Activated CD4-positive, alpha-beta T cell treated with anti-CD3 and anti-CD28 coated beads for 24 hours (primary cell): Measurements from ENCODE around the gene PITPNB.

Source experiments
- DNase-seq, 2 donors: peaks; one replicate each; pipeline ENCODE4 v3.0.0-alpha.2; 2020; ENCODE audit warnings: low read depth in 2 of 2

The PITPNB gene

DNA sequence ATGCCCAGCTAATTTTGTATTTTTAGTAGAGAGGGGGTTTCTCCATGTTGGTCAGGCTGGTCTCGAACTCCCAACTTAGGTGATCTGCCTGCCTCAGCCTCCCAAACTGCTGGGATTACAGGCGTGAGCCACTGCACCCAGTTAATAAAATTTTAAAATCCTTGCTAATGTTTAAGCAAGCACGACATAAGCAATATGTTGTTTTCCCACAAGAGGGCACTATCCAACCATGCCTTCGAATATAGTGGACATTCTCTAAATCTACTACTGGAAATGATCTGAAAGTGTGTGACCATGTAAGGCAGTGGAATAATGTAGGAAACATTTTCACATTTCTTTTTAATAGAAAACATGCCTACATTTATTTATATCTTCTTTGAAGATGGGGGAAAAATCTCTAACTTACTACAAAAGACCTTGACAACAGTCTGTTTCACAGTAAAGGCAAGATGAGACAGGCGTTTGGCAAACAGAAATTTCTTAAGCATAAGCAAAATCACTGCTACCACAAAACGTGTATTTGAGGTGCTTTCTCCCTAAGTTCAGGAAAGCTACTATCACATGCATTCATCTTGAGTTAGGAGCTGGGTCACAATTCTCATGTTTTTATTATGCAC, 38.2 kb downstream of the PITPNB start:
- no peak for DNase-seq

DNA sequence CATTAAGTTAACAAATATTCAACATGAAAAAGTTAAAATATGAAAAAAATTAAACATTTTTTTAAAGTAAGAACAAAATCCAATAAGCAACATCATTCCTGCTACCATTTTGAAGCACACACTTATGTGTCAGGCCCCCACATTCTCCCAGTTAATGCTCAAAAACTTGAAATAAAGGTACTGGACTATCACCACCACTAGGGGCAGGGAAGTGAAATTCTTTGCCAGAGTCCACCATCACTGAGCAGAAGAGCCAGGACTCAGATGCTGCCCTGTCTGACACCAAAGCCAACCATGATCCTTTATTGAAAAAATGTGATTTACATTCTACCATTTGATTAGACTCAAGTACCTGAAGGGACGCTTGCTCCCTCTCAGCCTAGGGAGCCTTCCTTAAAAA, 39.1 kb downstream of the PITPNB start:
- no peak for DNase-seq

DNA sequence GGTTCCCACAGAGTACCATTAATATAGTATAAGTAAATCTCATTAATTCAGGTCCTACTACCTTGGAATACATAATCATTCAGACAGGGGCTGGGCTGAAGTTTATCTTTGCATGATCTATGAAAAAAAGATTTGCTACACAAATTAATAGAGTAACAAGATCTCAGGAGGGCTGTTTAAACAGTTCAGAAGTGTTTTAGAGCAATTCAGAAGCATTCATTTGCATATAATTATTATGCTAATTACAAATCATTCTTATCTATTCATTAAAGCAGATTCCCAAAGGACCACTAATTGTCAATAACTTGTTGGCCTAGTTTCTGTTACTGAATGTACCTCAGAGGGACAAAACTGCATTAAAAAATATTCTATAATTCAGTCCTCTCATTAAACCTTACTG, 40.5 kb downstream of the PITPNB start:
- no peak for DNase-seq

DNA sequence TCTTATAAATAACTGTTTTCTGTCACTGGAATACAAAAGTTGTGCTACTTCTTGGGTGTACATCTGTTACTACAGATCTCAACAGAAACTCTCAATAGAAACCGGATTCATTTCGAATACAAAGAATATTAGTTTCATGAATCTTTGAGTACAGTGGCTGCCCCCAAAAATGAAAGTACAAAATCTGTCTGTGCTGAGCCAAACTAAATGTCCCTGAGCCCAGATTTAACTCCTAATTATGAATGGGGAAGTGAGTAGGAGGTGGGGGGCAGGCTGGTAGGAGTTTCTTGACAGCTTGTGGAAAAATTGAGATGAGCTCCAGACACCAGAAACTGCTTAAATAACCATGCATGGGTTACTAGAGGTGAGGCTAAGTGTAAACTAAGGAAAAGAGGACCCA, 41.6 kb downstream of the PITPNB start:
- no peak for DNase-seq

DNA sequence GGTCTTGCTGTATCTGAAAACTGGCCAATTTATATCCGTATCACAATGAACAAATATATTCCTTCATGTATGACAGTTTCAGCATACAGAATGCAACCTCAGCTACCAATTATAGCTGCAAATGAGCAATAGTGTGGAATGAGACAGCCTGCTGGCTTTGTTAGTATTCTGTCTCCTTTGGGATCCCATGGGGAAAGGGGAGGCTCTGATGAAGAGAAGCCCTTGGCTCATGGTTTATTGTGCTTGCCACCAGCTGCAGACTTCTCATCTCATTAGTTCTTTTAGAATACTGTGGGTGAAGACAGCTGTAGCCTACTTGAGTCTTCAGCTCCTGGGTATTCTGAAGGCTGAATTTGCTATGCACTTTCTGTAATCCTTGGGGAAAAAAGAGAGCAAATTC, 42.4 kb downstream of the PITPNB start:
- DNase-seq, result no peak

DNA sequence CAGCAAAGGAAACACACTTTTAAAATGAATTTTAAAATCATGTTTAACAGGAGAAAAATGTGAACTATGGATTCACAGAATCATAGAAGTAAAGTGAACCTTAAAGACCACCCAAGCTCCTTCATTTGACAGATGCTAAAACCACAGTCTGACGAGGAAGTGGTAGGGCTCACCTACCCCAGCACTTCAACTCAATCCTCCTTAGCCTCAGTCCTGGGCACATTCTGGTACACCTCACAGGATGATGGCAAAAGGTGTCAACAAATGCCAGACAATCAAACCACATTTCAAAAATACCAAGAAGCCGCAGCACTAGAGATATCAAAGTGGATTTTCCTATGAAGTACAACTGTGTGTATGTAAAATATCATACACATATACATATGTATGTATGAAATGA, 43.1 kb downstream of the PITPNB start:
- no peak for DNase-seq

DNA sequence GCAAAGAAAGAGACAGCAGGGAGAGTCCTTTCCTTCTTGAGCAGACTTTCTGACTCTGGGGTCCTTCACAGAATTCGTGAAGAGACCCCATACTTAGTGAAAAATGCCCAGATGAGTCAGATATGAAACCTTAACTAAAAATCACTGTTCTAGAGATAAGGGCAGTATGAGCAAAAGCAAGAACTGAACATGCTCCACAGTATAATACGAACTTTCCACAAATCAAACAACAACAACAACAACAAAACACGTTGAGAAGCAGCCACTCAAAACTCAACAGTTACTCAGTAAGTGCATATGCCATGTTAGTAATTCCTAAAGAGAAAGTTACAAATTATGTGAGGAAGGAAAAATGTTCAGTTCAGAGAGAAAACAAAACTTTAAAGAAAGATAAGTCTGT, 44.3 kb downstream of the PITPNB start:
- no peak for DNase-seq

DNA sequence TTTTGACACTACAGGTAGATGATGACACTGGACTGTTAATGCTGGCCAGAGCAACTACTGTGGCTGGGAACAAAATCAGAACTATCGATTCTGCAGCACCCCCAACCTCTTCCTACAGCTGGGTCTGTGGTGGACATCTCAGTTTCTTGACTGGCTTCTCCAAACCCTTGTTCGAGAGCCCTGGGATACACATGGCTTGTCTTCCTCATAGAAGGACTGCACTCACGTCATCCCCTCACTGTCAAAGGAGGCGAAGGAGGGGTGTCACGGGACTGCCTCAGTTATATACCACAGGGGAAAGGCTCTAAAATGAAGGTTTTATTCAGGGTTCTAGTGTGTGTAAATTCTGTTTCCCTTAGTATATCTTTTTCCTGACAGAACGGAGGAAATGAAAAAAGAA, 44.9 kb downstream of the PITPNB start:
- no peak for DNase-seq

DNA sequence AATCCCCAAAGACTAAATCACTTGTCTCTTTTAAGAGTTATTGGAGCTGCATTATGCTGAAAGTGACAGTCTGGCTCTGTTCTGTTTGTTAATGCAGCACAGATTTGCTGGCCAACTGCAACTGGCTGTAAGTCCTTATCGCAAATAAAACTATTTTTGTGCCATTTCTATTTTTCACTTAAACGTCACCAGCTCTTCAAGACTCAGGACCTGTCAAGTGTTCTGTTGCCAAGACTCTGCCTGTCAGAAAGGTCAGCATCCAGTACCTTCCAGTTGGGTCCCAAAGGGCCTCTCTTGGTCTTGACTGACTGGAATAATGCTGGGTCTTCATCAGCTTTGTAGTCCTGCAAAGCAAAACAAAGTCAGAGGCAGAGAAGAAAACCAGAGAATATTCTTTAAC, 45.6 kb downstream of the PITPNB start:
- DNase-seq, result no peak

DNA sequence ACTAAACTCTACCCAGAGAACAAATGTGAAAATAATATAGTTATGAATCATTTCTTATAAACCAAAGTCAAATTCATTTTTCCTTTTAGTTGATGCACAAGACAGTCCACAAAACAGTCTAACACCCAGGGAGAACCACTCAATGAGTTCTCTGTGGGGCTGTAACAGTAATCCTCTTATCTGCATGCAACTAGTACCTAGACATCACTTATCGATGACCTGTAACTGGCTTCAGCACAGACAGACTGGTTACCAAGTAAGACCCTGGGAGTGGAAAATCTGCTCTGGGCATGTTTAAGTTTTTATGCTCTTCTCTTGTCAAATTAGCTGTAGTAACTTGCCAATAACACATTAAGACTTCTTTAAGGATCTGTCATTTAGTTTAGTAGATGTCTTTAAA, 46.6 kb downstream of the PITPNB start:
- no peak for DNase-seq

DNA sequence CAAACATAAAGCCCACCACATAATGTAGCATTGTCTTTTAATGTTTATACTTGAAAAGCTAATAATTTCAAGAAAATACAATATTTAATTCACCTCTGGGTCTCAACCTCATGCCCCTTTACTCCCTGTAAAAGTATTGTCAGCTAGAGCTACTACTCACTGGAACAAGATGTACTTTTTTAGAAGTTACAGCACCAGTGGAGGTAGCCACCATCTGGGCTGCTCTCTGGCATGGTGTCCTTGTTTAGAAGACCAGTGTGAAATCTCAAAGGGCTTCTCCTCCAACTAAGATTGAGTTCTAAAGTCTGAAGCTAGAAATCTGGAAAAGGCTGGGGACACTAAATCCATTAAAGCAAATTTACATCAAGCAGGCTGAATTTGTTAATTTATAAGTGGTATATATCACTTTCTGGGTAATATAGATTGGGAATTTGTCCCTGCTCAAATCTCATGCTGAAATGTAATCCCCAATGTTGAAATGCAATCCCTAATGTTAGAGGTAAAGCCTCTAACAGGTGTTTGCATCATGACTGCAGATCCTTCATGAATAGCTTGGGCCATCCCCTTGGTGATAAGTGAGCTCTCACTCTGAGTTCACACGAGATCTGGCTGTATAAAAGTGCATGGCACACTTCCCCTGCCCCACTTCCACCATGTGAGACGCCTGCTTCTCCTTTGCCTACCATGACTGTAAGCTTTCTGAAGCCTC, 47.6 kb downstream of the PITPNB start:
- DNase-seq, result no peak

DNA sequence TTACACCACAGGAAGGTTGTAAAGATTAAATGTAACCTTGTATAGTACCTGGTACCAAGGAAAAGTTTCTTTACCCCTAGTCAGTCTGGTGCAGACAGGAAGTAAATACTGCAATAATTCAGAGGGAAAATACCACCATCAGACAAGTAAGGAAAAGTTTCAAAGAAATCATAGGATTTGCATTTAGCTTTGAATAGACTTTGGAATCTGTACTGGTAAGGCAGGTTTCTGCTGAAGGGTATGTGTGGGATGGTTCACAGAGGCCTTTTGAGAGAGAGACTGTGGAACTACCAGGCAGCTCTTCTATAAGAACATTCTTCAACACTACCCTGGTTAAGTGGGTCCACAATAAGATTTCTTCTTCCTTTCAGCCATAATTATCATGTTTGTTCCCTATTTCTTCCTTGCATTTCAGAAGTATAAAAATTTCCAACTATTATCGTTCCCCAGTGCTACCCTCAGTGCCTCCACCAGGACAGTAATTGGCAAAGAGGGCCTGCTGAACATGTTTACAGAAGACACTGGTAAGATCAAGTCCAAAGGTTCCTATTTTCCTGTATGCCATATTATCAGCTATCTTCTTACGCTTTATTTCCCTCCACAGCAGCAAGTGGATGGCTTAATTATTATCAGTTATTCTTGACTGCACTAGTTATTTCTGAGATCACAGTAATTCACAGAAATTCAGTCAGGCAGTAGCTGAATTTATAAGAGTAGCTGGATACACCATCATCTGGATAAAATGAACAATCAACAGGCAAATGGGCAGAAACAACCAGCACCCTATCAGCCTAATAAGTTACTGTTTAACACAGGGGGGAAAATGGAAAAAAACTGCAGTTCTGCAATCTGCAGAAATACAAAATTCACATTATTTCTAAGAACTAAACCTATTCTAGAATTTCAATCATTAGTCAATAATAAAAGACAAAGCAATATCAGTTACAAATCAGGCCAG, 48.5 kb downstream of the PITPNB start:
- no peak for DNase-seq

DNA sequence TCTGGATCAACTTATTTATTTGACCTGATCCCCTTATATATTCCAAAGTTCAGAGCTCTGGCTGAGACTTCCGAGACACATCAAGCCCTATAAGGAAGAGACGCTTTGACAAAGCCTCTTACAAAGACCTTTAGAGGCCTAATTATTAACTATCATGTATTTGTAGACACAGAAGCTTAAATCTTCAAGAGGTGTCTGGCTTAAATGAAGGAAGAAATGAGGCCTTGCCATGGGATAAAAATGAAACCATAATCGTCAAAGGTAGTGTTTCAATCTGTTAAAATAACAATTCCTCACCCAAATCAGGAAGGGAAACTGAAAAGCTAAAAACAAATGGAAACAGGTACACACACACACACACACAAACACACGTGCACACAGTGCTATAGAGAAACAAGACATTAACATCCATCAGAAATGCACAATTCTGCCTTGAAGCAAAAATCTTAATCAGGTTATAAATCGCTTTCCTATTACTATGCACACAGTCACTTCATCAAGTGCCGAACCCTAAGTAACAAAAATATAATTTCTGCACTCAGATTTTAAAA, 50.2 kb downstream of the PITPNB start:
- no peak for DNase-seq

DNA sequence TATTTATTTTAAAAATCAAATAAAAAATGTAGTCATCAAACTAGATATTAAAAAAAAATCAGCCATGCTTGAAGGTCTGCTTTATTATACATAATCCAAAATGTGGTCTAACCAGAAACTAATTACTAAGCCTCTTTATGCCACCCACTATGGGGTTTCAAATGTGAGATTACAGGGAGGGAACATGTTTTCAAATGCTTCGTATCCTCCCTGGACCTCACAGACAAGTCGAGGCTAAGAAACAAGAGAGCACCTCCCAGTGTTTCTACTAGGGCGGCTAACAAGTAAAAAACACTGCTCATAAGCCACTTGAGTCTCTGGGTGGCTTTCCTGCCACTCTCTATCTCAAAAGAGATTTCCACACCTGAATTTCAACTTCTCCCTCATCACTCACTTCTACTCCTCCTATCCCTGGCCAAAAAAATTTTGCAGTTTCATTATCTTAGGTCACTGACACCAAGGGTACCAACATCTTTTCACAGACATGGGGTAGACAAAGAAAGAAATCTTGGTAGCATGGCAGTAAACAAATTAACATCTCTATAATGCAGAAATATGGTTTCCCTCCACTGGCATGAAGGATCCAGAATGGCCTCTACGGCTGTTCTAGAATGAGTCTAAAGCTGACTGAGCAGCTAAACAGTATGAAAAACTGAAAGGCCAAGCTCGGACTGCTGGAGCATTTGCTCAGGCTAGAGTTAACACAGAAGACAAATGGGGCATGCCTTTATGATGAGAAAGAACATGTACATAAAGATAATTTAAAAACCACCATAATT, 50.9 kb downstream of the PITPNB start:
- no peak for DNase-seq

DNA sequence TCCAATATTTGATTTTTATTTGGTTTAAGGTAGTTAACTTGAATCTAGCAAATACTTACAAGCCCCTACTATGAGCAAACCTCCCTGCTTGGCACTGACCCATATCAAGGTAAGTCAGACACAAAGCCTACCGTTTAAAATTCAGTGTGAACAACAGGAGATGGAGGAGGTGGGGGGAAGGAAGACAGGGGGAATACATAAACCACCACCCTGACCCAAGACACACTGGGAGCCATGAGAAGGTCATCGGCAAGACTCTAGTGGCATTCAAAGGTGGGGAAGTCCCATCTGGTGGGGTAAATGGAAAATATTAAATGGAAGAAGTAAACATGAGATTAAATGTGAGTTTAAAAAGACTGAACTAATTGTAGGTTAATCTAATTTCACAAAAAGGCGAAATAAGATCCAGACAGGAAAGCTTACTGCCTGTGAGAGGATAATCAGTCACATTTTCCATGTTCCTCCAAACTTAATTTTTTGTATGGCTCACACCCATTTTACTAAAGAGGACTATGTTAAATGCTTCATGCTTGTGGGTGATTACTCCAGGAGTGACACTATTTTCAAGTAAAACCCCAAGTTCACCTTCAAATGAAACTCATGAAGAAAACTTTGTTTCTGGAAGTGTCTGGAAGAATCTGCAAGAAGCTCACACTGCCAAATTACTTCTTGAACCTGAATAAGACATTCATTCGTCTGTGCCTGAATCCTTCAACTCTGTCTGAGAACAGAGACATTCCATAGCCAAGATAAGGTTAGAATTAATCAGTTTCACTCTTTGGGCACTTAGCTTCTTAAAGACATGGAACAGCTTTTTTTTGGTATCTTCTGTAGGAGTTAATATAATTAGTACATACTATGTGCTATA, 51.7 kb downstream of the PITPNB start:
- no peak for DNase-seq

DNA sequence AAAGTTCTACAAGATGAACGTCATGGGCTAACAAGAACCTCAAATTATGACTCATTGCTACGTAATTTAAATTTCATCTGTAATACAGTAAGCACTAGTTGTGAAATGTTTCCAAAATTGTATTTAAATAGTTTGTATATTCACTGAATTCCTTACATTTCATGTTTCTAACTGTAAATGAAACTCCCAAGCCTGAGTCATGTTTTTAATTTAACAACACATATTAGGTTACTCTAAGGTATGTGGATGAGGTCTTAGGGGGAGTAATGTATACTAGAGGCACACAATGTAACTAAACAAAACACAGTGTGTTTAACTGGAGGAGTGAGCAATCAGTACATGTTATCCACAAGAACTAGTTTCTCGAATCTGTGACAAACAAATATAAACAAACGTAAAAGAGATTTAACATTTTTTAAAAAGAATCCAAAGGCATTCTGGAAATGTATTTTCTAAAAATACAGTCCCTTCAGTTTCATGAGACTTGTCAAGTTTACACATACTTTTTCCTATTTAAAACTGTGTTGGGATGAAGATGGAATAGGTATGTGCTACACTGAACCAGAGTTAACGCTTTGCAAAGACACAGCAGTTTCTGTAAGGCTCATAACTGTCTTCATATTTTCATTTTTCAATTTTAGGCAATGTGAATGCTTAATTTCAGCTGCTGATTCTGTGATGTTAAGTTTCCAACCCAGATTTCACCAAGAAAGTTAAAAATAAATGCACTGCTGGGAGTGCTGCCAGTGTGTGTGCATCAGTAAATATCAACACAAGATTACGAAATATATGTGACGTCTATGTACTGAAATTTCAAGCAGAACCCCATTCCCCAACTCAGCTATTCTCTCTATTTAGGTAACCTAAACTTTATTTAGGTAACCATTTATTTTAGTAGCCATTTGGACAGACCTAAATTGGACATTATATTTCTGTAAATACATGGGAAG, 52.6 kb downstream of the PITPNB start:
- no peak for DNase-seq

DNA sequence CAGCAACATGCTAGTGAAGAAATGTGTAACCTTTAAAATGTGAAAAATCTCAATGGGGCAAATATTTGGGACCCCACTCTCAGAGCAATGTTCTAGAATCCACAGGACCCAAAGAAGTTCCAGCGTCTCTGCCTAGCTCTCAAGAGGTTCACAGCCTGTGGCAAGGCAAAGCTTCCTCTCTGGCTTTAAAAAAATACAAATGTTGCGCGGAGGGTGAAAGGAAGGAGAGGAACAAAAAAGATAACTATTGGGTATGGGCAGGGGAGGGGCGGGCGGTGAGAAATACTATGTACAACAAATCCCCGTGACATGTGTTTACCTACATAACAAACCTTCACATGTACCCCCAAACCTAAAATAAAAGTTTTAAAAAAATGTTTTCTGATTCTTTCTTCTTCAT, 53.6 kb downstream of the PITPNB start:
- no peak for DNase-seq

DNA sequence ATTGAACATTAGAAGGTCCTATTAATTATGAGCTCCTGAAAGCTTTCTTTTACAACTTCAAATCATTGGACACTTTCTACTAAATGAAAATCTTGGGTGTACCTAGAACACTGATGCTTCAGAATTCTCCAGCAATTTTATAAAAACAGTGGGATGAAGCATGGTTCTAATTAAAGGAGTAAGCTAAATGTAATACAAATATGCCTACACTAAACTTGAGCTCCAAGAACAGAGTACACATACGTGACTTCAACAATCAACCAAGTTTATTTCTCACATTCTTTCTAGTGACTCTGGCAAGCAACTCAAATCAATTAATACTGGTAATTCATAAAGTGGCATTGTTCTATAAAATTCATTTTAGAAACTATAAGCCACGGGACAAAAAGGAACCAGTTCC, 55.5 kb downstream of the PITPNB start:
- DNase-seq, result no peak

DNA sequence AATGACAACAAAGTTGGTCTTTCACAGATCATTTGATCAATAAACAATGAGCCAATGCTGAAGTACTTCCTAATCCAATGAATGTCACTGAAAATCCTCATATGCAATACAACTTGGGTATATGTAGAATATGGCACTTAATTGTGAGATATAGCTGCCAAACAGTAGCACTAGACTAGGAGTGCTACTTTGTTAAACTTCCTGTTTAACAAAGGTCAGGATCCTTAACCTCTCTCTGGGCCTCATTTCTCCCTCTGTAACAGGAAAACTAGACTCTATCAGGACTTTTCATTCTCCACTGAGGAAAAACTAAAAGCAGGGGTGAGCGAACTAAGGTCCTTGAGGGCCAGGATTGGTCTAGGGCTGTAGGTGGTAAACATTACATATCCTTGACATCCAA, 56.1 kb downstream of the PITPNB start:
- no peak for DNase-seq

DNA sequence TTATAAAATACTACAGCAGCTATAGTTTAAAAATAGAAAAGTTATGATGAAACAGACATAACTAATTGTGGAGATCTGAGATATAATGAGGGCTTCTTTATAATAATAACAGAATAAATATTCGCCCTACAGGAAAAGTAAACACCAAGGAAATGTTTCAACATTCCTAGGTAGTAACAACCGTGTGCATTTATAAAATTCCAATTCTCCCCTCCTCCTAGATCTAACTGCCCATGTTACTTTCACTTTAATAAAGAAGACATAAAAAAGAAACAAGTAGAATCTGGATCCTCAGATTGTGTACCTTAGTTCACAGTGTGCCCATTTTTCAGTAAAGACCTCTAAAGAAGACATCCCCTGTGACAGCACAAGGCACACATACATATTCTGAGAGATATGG, 59.7 kb downstream of the PITPNB start:
- no peak for DNase-seq
